ENCODE results near the gene CNTN5.

GRCh38 chr11:99240192-99241030 is 219.7 kb downstream of the CNTN5 start:
- no peak for TF ChIP-seq POLR2AphosphoS5 (IDR thresholded peaks at IDR 0.05; ENCODE audit: low read depth, low read length)
- TF ChIP-seq CTCF (IDR thresholded peaks at IDR 0.05) = no peak
- no peak for TF ChIP-seq SIN3A (IDR thresholded peaks at IDR 0.05; ENCODE audit: borderline replicate concordance, low read depth, low read length)
- no peak for TF ChIP-seq USF1 (IDR thresholded peaks at IDR 0.05; ENCODE audit: borderline replicate concordance, low read depth)
- TF ChIP-seq RAD21 (IDR thresholded peaks at IDR 0.05; ENCODE audit: low read length) = no peak
- no peak for TF ChIP-seq RCOR1 (IDR thresholded peaks at IDR 0.05; ENCODE audit: low read length)
- no peak for TF ChIP-seq PBX3 (IDR thresholded peaks at IDR 0.05)
- no peak for TF ChIP-seq GATA2 (CRISPR knock-in tag; IDR thresholded peaks at IDR 0.05)
- no peak for TF ChIP-seq MXI1 (IDR thresholded peaks at IDR 0.05; ENCODE audit: low read depth, low read length)
- no peak for TF ChIP-seq ZBTB33 (IDR thresholded peaks at IDR 0.05; ENCODE audit: borderline replicate concordance, low read depth)
- TF ChIP-seq MEF2A (IDR thresholded peaks at IDR 0.05; ENCODE audit: borderline replicate concordance, low read depth) = no peak
- TF ChIP-seq EP300 (IDR thresholded peaks at IDR 0.05; ENCODE audit: borderline replicate concordance in 1 of 2, low read depth in 1 of 2, low read length in 1 of 2) = no peak
- TF ChIP-seq FOXJ3 (CRISPR knock-in tag; IDR thresholded peaks at IDR 0.05) = no peak

Data from SK-N-SH (cell line).